GM18909 (cell line): ENCODE measurements around the gene BLACAT1.

Experiments
- ATAC-seq: cut with Tn5 transposase; IDR thresholded peaks from one replicate; pipeline ENCODE4 v1.9.1; 2021; ENCODE audit warnings: mild to moderate bottlenecking; ENCODE audit not compliant: unreplicated experiment, poor library complexity

BLACAT1 gene

DNA sequence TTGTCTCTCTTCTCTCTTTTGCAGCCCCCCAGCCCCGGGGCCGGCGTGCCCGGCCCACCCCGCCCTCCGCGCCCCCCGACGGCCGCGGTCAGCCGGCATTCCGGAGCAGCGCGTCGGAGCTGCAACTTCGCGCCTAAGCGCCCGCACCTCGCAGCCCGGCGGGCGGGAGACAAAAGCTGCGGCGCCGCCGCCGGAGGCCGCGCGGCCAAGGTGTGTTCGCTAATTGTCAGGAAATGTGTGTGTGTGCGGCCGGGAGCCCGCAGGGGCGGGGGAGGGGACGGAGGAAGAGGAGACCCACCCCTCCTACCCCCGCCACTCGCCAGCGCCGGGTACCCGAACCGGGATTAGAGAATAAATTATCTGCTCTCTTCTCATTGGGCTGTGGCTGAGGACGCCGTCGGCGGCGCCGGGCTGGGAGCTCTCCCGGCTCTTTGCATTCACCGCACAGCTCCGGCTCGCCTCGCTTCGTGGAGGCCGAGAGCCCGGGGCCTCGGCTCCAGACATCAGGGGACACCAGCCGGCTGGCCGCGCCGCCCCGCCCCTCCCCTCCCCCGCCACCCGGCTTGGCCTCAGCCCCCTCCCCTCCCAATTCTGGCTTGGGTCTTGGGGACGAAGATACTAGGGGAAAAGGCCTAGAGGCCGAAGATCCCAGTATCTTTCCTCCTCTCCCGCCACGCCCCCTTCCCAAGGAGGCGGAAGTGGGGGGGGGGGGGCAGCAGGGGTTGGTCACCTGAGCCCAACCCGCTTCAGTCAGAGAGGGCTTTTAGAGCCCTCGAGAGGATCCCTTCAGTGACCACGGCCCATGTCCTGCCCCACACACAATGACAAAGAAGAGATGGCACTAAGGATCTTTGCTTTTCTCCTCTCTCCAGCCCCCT lies 1.3 kb upstream of the BLACAT1 start:
- ATAC-seq, result no peak

DNA sequence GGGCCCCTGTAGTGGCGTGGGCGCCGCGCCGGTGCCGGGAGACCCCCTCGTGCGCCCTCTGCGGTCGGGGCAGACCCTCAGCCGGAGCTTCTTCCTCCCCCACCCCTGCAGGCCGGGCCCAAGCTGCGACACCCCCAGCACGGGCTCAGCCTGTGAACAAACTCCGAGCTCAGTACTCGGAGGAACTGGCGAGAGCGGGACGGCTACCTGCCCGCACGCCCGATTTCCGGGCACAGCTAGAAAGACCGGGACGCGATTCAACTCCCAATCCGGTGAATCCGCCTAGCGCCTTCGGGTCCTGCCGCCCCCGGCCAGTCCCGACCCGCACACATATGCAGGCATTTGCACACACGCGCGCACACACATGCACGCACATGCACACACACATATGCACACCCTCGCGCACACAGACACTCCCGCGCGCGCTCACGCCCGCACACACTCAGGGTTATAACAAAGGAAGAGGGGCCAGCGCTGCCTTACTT lies 580 bp upstream of the BLACAT1 start:
- ATAC-seq, result no peak

DNA sequence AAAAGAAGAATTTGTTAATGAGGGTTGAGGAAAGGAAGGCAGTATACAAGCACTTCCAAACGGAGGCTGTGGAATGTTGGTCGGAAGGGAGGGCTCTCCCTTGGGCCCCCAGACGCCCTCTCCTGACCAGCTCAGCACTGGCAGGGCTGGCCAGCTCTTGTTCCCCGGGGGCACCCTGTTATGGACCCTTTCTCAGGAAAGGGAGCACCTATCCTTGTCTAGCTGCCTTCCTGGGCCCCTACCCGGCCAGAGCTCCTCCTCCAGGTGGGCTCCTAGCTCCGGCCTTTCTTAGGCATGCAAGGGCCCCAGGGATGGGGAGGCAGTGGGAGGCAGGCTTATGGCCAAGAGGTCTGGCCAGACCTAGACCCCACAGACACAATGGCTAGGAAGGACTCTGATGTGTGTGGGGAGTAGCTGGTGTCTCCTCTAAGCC lies 926 bp downstream of the BLACAT1 start:
- no peak for ATAC-seq

DNA sequence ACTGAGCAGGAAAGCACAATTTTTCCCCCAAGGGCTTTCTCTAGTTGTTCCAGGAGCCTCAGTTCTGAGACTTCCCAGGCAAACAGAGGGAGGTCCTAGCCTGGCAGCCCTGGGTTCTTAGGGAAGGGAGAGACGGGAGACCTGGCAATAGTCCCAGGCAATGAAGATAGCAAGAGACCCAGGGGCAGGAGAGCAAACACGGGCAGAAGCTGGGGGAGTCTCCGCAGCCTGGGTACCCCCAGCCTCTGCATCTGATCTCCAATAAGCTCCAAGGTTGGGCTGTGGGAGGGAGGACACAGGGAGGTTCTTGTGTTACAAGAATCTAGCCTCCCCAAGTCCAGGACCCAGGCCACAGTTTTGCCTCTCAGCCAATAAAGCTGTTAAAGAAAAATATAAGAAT lies 2.4 kb downstream of the BLACAT1 start:
- no peak for ATAC-seq

DNA sequence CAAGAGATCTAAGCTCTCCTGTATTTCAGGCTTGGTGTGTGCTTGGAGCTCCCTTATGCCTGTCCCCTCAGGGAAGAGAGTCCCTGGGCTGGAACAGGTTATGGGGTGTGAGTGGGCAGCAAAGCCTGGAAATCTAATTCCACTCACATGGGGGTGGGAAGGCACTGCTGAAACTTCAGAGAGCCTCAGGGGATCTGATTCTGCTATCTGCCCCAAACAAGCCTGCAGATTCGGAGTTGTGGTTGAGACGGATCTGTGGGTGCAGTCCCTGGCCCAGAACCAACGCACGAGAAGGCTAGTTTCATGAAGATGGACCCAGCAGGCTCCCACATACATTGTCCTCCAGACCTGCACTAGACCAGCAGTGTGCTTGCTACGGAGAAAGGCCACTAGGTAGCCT lies 2.9 kb downstream of the BLACAT1 start:
- no peak for ATAC-seq

DNA sequence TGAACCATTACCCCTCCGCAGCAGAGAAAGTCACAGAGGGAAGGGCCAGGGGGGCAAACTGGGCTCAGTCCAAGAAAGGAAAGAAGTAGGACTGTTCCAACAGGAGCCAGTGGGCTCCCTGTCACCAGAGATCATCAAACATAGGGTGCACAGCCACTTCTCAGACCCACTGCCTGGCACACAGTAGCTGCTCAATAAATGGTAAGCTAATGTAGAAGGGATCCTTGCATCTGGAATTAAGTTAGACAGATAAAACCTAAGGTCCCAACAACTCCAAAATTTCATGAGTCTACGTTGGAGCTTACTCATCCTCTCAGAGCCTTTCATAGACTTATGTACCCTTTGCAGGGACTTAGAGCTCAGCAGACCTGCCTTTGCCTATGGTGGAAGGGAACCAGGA lies 3.5 kb downstream of the BLACAT1 start:
- ATAC-seq, result no peak

DNA sequence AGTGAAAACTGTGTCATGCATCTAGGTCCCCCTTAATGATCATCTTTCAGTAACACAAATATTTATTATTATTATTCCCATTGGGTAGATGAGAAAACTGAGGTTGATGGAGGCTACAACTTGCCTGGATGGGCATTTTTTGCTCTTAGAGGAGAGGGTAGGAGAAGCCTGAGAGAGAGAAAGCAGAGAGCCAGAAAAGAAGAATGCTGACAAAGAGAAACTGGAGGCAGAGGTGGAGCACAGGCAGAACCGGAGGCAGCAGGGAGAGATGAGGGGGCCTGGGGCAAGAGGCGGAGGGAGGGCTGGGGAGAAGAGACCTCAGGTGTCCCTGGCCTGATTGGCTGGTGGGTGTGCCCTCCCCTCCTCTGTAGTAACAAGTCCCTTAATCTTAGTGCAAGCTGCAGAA lies 4.1 kb downstream of the BLACAT1 start:
- ATAC-seq, result no peak

DNA sequence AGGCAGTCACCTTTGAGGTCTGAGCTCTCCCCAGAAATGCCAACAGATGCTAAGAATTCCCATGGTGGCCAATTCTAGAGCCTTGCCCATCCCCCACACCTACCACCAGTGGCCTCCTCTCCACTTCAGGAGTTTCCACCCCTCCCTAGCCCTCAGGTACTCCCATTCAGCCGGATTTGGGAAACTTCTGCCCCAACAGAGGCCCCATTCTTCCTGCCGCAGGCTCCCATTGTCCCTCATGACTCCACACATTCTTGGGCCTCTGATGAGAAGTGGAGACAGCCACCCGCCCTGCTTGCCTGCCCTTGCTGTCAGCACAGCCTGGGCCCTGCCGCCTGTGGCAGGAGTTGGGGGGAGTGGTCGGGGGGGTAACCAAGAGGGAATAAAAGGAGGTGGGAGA lies 4.6 kb downstream of the BLACAT1 start:
- ATAC-seq, result no peak

DNA sequence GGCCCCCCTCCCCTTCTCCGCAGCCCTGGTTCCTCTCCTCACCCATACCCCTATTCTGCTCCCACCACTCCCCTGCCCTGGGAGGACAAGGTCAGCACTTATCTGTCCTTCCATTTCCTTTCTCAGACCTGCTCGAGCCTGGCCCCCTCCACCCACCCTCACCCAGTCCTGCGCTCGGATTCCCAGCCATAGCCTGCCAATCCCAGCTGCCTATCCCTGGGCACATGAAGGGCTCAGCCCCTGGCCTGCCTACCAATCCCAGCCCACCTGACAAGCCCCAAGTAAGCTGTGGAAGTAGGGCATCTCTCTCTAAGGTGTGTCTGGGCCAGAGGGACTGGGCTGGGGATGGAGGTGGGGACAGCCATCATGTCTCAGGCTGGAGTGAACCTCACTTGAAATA lies 5.4 kb downstream of the BLACAT1 start:
- ATAC-seq, result no peak

DNA sequence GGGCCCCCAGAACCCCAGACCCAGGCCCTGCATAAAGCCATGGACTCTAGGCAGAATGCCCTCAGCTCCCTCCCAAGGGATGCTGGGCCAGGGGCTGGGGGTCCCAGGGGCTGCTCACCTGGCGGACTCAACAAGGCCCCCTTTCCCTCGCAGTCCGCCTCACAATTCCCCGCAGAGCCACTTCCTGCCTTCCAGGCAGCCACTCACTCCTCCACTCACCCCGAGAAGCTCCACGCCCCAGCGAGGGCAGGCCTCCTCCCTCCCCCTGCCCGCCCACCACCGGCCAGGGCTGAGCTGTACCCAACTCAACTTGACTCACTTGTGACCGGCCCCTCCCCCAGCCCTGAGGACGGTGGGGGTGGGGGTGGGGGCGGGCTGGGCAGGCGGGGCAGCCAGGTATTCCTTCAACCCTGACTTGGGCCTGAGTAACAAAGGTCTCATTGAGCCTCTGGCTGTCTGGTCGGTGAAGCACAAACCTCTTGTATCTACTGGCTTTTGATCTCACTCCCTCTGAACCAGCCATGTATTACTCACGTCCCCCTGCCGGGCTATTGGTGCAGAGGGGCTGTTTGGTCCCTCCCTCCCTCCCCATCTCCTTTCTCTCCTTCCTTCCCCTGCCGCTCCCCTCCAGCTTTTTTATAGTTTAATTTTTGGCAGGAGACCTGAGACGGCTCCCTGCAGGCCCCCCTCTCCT lies 5.9 kb downstream of the BLACAT1 start:
- no peak for ATAC-seq

DNA sequence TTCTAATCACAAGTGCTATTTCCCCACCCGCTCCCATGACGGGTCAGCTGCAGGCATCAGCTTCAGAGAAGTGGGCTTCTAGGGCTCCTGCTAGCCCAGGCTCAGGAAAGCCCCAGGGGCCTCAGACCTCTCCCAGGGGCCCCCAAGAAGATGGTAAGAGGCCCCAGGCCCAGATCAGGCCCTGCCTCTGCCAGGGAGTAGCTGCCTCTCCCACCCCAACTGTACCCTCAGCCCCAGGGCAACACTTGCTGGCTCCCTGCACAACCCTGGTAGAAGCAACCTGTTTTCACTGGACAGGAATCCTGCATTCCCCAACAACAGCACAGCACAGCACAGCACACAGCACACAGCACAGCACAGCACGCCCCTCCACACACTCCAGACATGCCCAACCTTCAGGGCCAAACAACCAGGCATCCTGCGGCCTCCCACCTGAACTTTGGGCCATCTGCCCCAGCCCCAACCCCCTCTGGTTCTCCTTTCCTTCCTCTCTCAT lies 6.5 kb downstream of the BLACAT1 start:
- ATAC-seq, result no peak

DNA sequence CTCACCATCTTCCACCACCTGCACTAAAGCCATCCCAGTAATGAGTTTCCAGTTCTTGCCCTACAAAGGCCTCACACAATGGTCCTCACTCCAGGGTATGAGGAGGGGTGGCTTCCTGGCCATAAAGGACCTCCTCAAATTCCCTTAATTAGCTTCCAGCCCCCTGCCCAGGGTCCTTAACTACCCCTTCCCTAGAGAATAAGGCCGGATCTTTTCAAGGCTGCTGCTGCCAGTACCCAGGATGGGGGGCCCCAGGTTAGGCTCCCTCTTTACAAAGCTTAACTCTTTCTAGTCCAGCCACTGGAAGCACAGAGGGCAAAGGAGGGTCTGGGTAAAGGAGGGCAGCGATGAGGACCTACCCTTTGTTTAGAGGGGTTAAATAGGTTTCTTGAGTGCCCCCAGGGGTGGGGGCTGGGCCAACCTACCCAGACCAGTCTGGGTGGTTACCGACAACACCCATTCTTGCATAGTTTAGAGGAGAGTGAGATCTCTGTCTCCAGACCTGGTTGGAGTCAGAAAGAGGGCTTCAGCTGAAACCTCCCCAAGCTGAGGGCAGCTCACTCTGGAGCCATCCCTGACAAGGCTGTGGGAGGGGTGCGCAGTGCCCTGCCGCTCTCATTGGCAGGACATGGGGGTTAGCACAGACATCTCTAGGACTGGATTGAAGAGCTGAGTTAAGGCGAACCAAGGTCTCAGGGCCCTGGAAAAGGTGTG lies 7.1 kb downstream of the BLACAT1 start:
- ATAC-seq, result no peak

DNA sequence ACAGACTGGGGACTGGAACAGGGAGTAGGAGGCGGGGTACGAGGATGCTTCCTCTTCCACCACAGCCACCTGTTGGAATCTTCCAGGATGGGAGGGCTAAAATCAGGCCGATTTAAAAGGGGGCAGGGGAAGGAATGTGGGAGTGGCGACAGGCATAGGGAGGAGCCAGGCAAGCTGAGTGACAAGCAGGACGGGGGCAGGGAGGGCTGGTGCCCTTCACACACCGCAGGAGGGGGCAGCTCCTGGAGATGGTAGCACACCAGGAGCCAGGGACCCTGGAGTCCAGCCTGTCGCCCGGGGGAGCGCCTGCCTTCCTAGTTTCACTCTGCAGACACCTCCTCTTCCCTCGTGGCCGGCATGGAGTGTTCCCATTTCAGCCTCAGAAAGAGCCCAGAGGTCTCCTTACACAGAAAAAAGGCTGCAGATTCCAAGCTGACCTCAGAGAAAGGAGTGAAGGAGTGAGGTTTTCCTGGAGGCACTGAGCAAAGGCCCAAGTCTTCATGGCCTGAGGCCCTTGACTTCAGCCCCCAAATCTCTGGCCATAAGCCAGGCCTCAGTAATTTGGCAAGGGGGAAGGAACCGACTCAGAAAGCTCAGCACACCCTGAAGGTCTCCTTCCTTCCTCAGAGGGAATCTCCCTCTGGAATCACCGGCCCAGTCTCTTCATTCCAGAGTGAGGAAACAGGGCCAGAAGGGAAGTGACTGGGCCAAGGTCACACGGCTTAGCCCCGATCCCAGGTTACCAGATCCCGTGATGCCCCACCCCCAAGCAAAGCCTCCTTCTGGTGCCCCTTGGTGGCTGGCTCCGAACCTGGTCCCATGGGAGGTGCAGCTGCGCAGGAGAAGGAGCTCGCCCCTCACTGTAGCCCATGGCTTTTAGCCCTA lies 8.1 kb downstream of the BLACAT1 start:
- no peak for ATAC-seq

DNA sequence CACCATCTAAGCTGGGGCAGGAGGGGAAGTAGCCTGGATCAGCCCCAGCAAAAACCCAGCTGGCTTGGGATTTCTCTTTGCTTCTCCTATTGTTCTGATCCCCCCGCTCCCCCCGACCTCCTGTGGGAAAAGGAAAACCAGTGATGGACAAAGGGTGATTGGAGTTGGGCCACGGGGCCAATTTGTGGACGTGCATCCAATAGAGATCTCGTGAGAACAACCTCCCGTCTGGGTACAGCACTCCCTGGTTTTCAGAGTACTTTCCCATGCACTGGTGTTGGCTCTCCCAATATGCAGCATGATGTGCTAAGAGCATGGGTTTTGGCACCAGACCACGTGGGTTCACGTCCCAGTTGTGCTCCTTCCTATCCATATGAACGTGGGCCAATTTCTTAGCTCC lies 9.0 kb downstream of the BLACAT1 start:
- no peak for ATAC-seq

DNA sequence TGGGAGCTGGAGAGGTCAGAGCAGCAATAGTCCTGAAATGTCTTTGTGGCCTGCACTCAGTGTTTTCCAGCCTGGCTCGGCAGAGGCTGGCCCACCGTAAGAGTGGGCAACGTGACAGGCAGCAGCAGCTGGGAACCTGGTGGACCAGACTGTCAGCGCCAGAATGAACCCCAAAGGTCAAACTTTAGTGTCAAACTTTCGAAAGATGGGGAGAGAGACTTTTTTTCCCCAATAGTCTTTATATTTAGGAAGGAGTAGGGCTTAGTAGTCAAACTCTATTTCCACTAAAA lies 10.3 kb downstream of the BLACAT1 start:
- no peak for ATAC-seq

DNA sequence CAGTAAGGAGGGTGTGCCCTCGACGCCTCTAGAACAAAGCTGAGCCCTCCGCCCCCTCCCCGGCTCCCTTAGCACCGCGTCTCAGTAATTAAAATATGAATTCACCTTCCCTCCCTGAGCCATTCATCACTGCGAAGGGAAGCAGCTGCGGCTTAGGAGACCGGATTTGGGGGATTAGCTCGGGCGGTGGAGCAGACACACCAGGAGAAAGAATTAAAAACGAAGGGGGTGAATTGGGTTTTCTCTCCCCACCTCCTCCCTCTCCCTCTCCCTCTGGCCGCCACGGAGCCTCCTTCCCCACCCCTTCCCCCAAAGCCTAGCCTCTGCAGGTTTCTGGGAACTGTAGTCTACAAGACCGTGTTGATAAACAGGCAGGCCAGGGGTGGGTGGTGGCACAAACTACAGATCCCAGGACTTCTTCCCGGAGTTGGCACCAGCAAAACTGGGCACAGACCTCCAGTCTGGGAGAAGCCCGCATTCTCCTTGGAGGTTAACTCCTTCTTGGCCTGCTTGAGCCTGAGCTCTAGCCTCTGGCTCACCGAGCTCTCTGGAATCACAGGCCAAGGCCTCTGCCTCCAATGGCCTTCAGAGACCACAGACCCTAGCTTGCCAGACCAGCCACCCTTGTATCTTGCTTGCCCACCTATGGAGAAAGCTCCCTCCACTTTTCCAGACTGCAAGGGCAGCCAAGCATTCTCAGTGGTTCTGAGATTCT lies 10.8 kb downstream of the BLACAT1 start:
- no peak for ATAC-seq

DNA sequence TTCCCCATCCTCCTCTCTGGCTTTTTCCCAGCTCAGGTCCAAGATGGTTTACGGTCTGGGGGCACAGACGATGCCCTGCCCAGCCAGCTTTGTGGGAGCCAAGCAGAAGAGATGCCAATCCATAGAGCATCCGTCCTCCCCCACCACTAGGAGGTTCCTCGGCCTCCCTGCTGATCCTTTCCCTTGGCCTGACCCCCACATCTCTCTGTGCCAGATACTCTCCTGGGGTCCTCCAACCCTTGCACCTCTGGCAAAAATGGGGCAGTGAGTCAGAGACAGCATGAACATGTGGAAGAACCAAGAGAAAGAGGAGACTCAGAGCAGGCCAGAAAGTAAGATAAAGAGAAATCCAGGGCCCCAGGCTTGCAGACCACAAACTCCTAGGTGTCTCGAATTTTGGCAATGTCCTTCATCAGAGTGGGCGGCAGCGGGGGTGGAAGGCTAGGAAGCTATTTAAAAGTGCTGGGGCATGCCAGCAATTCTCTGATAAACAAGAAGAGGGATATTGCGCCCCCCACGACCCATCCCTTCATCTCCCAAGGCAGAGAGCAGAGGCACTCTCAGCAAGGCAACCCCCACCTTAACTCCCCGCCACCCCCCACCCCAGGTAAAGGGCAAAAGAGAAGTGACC lies 11.4 kb downstream of the BLACAT1 start:
- ATAC-seq, result no peak

DNA sequence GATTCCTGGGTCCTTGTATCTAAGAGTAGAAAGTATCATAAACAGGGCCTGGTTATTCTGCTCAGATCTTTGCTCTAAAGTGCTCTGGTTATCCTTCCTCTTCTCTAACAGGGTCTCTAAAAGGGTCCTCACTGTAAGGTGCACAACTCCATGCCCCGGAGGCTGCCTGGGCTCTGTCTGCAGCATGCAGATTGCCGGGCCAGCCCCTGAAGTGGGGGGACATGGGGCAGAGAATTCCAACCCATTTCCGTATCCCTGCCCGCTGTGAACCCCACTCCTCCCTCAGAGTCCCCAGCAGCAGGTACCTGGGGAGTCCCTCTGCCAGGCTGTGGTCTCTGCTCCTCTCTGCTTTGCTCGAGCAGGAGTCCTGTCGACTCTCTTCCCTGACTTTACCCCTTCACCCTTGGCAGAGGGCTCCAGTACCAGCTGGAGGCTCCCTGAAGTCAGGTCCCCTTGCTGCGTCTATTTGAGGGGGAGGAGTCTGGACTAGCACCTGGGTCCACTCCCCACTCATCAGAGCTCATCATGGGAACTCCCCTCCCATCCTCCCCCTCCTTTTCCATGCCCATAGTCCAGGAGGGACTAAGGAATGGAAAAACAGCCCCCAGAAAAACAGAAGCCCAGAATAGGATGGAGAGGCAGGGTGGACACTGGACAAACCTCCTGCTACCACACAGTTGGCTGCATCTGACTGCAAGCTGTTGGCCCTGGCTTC lies 12.1 kb downstream of the BLACAT1 start:
- ATAC-seq, result no peak
